Nephron progenitor cell (in vitro differentiated cells): Measurements from ENCODE around the gene LDLRAD4.

Experiments used
- DNase-seq: peaks from one replicate; pipeline ENCODE4 v3.0.0; 2021
- H3K27ac Mint-ChIP-seq: 2 replicates; pipeline ENCODE4 v1.8.0; 2021; ENCODE audit warnings: mild to moderate bottlenecking, moderate library complexity, mixed read lengths
- H3K27me3 Mint-ChIP-seq: 2 replicates; pipeline ENCODE4 v1.8.0; 2021; ENCODE audit warnings: mild to moderate bottlenecking, low read depth, mixed read lengths; ENCODE audit not compliant: poor library complexity
- H3K36me3 Mint-ChIP-seq: 2 replicates; pipeline ENCODE4 v1.8.0; 2021; ENCODE audit warnings: low read depth, mixed read lengths
- H3K4me1 Mint-ChIP-seq: 2 replicates; pipeline ENCODE4 v1.8.0; 2021; ENCODE audit warnings: mixed read lengths
- H3K4me3 Mint-ChIP-seq: 2 replicates; pipeline ENCODE4 v1.8.0; 2021; ENCODE audit warnings: mild to moderate bottlenecking, moderate library complexity, mixed read lengths
- H3K9me3 Mint-ChIP-seq: 2 replicates; pipeline ENCODE4 v1.8.0; 2021; ENCODE audit warnings: mild to moderate bottlenecking, moderate library complexity, mixed read lengths
- CTCF ChIP-seq: fragments of 200-600 bp; sonication (generic); IDR thresholded peaks from 2 replicates; pipeline ENCODE4 v1.5.0; 2021; ENCODE audit warnings: antibody characterized with exemption

The LDLRAD4 gene

GRCh38 chr18:13536578-13536977 is 318.0 kb downstream of the LDLRAD4 start:
- no peak overlapping the region for H3K27ac Mint-ChIP-seq
- no peak for DNase-seq
- peaks cover 18% of the 10 kb centered on the region for H3K27me3 Mint-ChIP-seq
- H3K4me1 Mint-ChIP-seq = peaks cover 26% of the 10 kb centered on the region
- no peak for TF ChIP-seq CTCF
- no peaks in the 10 kb centered on the region for H3K9me3 Mint-ChIP-seq
- no peak overlapping the region for H3K4me3 Mint-ChIP-seq
- H3K36me3 Mint-ChIP-seq = no peaks in the 10 kb centered on the region

GRCh38 chr18:13537022-13537780 is 318.6 kb downstream of the LDLRAD4 start:
- Mint-ChIP-seq H3K36me3 (no peaks in the 10 kb centered on the region), H3K4me3 (no peak overlapping the region), H3K9me3 (no peaks in the 10 kb centered on the region), H3K4me1 (peaks cover 28% of the 10 kb centered on the region), H3K27me3 (peaks cover 18% of the 10 kb centered on the region), H3K27ac (no peak overlapping the region)
- no peak for TF ChIP-seq CTCF
- no peak for DNase-seq

GRCh38 chr18:13538630-13539029 is 320.1 kb downstream of the LDLRAD4 start:
- TF ChIP-seq CTCF = no peak
- no peaks in the 10 kb centered on the region for H3K9me3 Mint-ChIP-seq
- no peak overlapping the region for H3K4me3 Mint-ChIP-seq
- H3K27me3 Mint-ChIP-seq = peaks cover 17% of the 10 kb centered on the region
- no peak for DNase-seq
- peaks cover 39% of the 10 kb centered on the region for H3K4me1 Mint-ChIP-seq
- H3K27ac Mint-ChIP-seq = peak overlapping the region; percentile 22
- no peaks in the 10 kb centered on the region for H3K36me3 Mint-ChIP-seq

- H3K27me3 Mint-ChIP-seq = peaks cover 15% of the 10 kb centered on the region
- H3K27ac Mint-ChIP-seq = peak overlapping the region; percentile 86
- H3K9me3 Mint-ChIP-seq = no peaks in the 10 kb centered on the region
- no peak for DNase-seq
- H3K4me3 Mint-ChIP-seq = no peak overlapping the region
- H3K4me1 Mint-ChIP-seq = peaks cover 41% of the 10 kb centered on the region
- H3K36me3 Mint-ChIP-seq = no peaks in the 10 kb centered on the region
- TF ChIP-seq CTCF = no peak
These were observed 320.5 kb downstream of the LDLRAD4 start for GRCh38 chr18:13539050-13539449.

GRCh38 chr18:13539843-13540476 is 321.4 kb downstream of the LDLRAD4 start:
- peaks cover 44% of the 10 kb centered on the region for H3K4me1 Mint-ChIP-seq

More at GRCh38 chr18:13539843-13540476, 321.4 kb downstream of the LDLRAD4 start:
- Mint-ChIP-seq H3K4me3 (no peak overlapping the region), H3K36me3 (no peaks in the 10 kb centered on the region), H3K27me3 (peaks cover 7% of the 10 kb centered on the region), H3K27ac (no peak overlapping the region), H3K9me3 (no peaks in the 10 kb centered on the region)
- no peak for DNase-seq
- no peak for TF ChIP-seq CTCF
